ENCODE data around the gene COG3.

COG3 gene

GRCh38 chr13:45548281-45548680 lies 83.5 kb downstream of the COG3 start:
- no peak for DNase-seq

- no peak for DNase-seq
Measured at GRCh38 chr13:45554604-45555109, 89.9 kb downstream of the COG3 start.

GRCh38 chr13:45564133-45564776 lies 99.5 kb downstream of the COG3 start:
- no peak for DNase-seq

- DNase-seq: no peak
Measured at GRCh38 chr13:45565331-45565730, 100.6 kb downstream of the COG3 start.

- DNase-seq: no peak
Measured at GRCh38 chr13:45575146-45575829, 110.5 kb downstream of the COG3 start.

- no peak for DNase-seq
Measured at GRCh38 chr13:45575830-45576180, 111.1 kb downstream of the COG3 start.

- DNase-seq: no peak
Measured at GRCh38 chr13:45576466-45576865, 111.7 kb downstream of the COG3 start.

- no peak for DNase-seq
Measured at GRCh38 chr13:45582408-45583076, 117.8 kb downstream of the COG3 start.

- DNase-seq: no peak
Measured at GRCh38 chr13:45584816-45585215, 120.1 kb downstream of the COG3 start.

Measured in activated CD4-positive, alpha-beta T cell treated with anti-CD3 and anti-CD28 coated beads for 1 hour (primary cell).